Lung (tissue), 12 donors: ENCODE data around the gene CHRM4. TPM values are rescaled to one million over a fixed set of nuclear protein-coding genes. Genes with fewer than 3 reads are reported as not detected.

Experiments
- ATAC-seq: fragments of 200-7000 bp; cut with Tn5 transposase; one replicate; pipeline ENCODE4 v1.9.1; 2020; ENCODE audit warnings: moderate number of reproducible peaks; ENCODE audit not compliant: insufficient read depth, low FRiP score
- DNase-seq, 3 donors: peaks; one replicate each; pipeline ENCODE4 v3.0.0-alpha.2; 2013 to 2017
- H3K27ac ChIP-seq, 2 donors: one replicate each; pipeline ENCODE4 v1.5.1; 2013; ENCODE audit warnings: mild to moderate bottlenecking in 2 of 2, moderate library complexity in 2 of 2, control low read depth in 1 of 2, inconsistent platforms in 1 of 2, low read depth in 1 of 2, low read length in 1 of 2
- H3K27me3 ChIP-seq, 3 donors: one replicate each; pipeline ENCODE4 v1.5.1; 2013; ENCODE audit warnings: low read length in 2 of 3; ENCODE audit not compliant: control insufficient read depth in 3 of 3, insufficient read depth in 3 of 3
- H3K36me3 ChIP-seq, 4 donors: one replicate each; pipeline ENCODE4 v1.5.1; 2013; ENCODE audit warnings: low read length in 4 of 4, mild to moderate bottlenecking in 1 of 4, moderate library complexity in 1 of 4; ENCODE audit not compliant: control insufficient read depth in 4 of 4, insufficient read depth in 4 of 4
- H3K4me1 ChIP-seq, 5 donors: one replicate each; pipeline ENCODE4 v1.5.1; 2013; ENCODE audit warnings: low read length in 5 of 5, mild to moderate bottlenecking in 2 of 5, moderate library complexity in 1 of 5; ENCODE audit not compliant: control insufficient read depth in 5 of 5, insufficient read depth in 5 of 5
- H3K4me3 ChIP-seq: one replicate; pipeline ENCODE4 v1.5.1; 2013; ENCODE audit warnings: mild to moderate bottlenecking, control low read depth, moderate library complexity
- H3K9ac ChIP-seq, 2 donors: one replicate each; pipeline ENCODE4 v1.5.1; 2013; ENCODE audit warnings: low read length in 2 of 2, control low read depth in 1 of 2; ENCODE audit not compliant: insufficient read depth in 1 of 2
- H3K9me3 ChIP-seq, 4 donors: one replicate each; pipeline ENCODE4 v1.5.1; 2013; ENCODE audit warnings: low read length in 3 of 4, mild to moderate bottlenecking in 1 of 4, moderate library complexity in 1 of 4; ENCODE audit not compliant: control insufficient read depth in 4 of 4, insufficient read depth in 3 of 4
- WGBS, 2 donors: extraction: QIAGEN DNeasy Blood & Tissue Kit; methylation state at CpG; one replicate each; pipeline ENCODE4 v1.1.7; 2013; 5-methylcytosine and 5-hydroxymethylcytosine counted together
- polyA plus RNA-seq, 2 donors: library from polyadenylated mRNA; stranded (reverse); fragments of 200-250 nt; gene quantifications; one replicate each; pipeline ENCODE4 v1.2.1, GENCODE V29; 2013
- total RNA-seq, 2 donors: library from RNA; depleted of rRNA in 1 of 2; stranded (reverse); fragments of >200 nt in 1 of 2; gene quantifications; one replicate each; pipeline ENCODE4 v1.2.1, GENCODE V29; 2014 to 2021
- TF ChIP-seq, protein P1 (sequence below): IDR thresholded peaks from 2 replicates; pipeline ENCODE4 v1.5.1; 2012; ENCODE audit warnings: mild to moderate bottlenecking; ENCODE audit errors: control extremely low read depth, extremely low read depth
- donor health status: control.
- donor health status: control.
- donor health status: Bipolar disorder and iron deficiency.
- donor health status: healthy.
- donor health status: DM: yes; HTN: yes; CAD: no.

Gene CHRM4
- total and polyA plus RNA-seq, 4 donors, result 0.05 to 0.28 (median 0.10) TPM; not detected in 1

- Histone ChIP-seq H3K4me1 (peaks cover 0 to 41% (median 16%) of the 10 kb centered on the region in 5 donors), H3K9ac (no peak overlapping the region), H3K9me3 (no peaks in the 10 kb centered on the region), H3K36me3 (peaks cover 0 to 7% (median 3%) of the 10 kb centered on the region in 4 donors), H3K4me3 (no peak overlapping the region), H3K27ac (no peak overlapping the region), H3K27me3 (peaks cover 0 to 31% (median 29%) of the 10 kb centered on the region in 3 donors)
- TF ChIP-seq, protein P1, sequence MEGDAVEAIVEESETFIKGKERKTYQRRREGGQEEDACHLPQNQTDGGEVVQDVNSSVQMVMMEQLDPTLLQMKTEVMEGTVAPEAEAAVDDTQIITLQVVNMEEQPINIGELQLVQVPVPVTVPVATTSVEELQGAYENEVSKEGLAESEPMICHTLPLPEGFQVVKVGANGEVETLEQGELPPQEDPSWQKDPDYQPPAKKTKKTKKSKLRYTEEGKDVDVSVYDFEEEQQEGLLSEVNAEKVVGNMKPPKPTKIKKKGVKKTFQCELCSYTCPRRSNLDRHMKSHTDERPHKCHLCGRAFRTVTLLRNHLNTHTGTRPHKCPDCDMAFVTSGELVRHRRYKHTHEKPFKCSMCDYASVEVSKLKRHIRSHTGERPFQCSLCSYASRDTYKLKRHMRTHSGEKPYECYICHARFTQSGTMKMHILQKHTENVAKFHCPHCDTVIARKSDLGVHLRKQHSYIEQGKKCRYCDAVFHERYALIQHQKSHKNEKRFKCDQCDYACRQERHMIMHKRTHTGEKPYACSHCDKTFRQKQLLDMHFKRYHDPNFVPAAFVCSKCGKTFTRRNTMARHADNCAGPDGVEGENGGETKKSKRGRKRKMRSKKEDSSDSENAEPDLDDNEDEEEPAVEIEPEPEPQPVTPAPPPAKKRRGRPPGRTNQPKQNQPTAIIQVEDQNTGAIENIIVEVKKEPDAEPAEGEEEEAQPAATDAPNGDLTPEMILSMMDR, result no peak
- no peak for DNase-seq
- ATAC-seq, result no peak
- WGBS, 2 donors, result 91 to 93% methylated on average over 4 of the region's 4 CpGs
Measured at GRCh38 chr11:46386674-46387073, 4.9 kb downstream of the CHRM4 start.

DNA sequence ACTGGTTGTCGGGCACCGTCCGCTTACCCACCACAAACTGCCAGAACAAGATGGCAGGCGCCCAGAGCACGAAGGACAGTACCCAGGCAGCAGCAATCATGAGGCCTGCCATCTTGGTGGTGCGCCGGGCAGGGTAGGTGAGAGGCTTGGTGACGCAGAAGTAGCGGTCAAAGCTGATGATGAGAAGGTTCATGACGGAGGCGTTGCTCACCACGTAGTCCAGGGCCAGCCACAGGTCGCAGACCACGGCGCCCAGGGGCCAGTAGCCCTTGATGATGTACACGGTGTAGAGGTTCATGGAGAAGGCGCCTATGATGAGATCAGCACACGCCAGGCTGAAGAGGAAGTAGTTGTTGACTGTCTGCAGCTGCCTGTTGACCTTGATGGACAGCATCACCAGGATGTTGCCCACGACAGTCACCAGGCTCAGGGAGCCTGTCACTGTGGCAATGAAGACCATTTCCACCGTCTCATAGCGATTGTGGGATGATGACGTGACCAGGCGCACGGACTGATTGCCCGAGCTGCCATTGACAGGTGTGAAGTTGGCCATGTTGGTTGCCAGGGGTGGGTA is 5.5 kb downstream of the CHRM4 start:
- no peak overlapping the region for H3K4me3 ChIP-seq
- no peak overlapping the region for H3K9ac ChIP-seq
- H3K27ac ChIP-seq, result no peak overlapping the region
- ATAC-seq, result no peak
- H3K9me3 ChIP-seq, result no peaks in the 10 kb centered on the region
- peaks cover 0 to 7% (median 3%) of the 10 kb centered on the region in 4 donors for H3K36me3 ChIP-seq
- WGBS, 2 donors, result 92 to 93% methylated on average over 25 of the region's 25 CpGs
- H3K27me3 ChIP-seq, result peaks cover 0 to 31% (median 28%) of the 10 kb centered on the region in 3 donors
- peaks cover 0 to 41% (median 16%) of the 10 kb centered on the region in 5 donors for H3K4me1 ChIP-seq
- TF ChIP-seq, protein P1, result no peak
- no peak for DNase-seq

DNA sequence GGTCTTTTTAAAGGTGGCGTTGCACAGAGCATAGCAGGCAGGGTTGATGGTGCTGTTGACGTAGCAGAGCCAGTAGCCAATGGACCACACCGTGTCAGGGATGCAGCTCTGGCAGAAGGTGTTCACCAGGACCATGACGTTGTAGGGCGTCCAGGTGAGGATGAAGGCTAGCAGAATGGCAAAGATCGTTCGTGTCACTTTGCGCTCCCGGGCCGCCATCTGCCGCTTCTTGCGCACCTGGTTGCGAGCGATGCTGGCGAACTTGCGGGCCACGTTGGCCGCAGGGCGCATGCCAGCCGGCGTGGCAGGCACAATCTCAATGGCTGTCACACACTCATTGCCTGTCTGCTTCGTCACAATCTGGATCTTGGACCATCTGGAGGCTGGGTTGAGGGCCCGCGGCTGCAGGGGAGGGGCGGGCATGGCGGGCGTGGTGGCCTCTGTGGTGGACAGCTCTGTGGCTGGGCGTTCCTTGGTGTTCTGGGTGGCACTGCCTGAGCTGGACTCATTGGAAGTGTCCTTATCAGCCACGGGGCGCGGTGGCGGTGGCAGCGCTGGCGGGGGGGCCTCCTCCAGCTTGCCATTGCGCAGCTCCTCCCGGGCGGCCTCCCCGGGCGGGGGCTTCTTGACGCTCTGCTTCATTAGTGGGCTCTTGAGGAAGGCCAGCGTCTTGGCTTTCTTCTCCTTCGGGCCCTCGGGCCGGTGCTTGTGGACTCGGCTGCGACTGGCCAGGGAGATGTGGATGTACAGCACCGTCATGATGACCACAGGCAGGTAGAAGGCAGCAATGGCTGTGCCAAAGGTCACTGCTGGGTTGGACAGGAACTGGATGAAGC is 6.2 kb downstream of the CHRM4 start:
- no peak overlapping the region for H3K27ac ChIP-seq
- no peaks in the 10 kb centered on the region for H3K9me3 ChIP-seq
- DNase-seq, result no peak
- WGBS, 2 donors, result 96% methylated on average over 47 of the region's 47 CpGs
- no peak overlapping the region for H3K4me3 ChIP-seq
- no peak overlapping the region for H3K9ac ChIP-seq
- H3K4me1 ChIP-seq, result peaks cover 0 to 37% (median 12%) of the 10 kb centered on the region in 5 donors
- H3K27me3 ChIP-seq, result peaks cover 0 to 26% (median 20%) of the 10 kb centered on the region in 3 donors
- TF ChIP-seq, protein P1, result no peak
- ATAC-seq, result no peak
- peaks cover 0 to 7% (median 3%) of the 10 kb centered on the region in 4 donors for H3K36me3 ChIP-seq
